ENCODE data around the gene CABCOCO1. TPM values are rescaled to one million over a fixed set of nuclear protein-coding genes. Genes with fewer than 3 reads are reported as not detected.

Gene CABCOCO1
- total RNA-seq, 1 donor: 6.2 TPM

GRCh38 chr10:61664985-61665384 is 2.3 kb downstream of the CABCOCO1 start:
- no peak for DNase-seq (ENCODE audit: low read depth)

GRCh38 chr10:61669161-61669725 is 6.5 kb downstream of the CABCOCO1 start:
- peak; percentile 17 for DNase-seq (ENCODE audit: low read depth)
- TF ChIP-seq CTCF (IDR thresholded peaks at IDR 0.05; ENCODE audit: insufficient read depth, low read length): peak; percentile 11
- no peak overlapping the region for H3K4me3 ChIP-seq (ENCODE audit: low read depth, low read length)

More at GRCh38 chr10:61664985-61665384, 2.3 kb downstream of the CABCOCO1 start:
- TF ChIP-seq CTCF (IDR thresholded peaks at IDR 0.05; ENCODE audit: insufficient read depth, low read length): no peak
- H3K4me3 ChIP-seq (ENCODE audit: low read depth, low read length): no peak overlapping the region

GRCh38 chr10:61669849-61670248 is 7.1 kb downstream of the CABCOCO1 start:
- no peak for TF ChIP-seq CTCF (IDR thresholded peaks at IDR 0.05; ENCODE audit: insufficient read depth, low read length)
- no peak for DNase-seq (ENCODE audit: low read depth)
- no peak overlapping the region for H3K4me3 ChIP-seq (ENCODE audit: low read depth, low read length)

GRCh38 chr10:61673360-61673759 is 10.6 kb downstream of the CABCOCO1 start:
- no peak for TF ChIP-seq CTCF (IDR thresholded peaks at IDR 0.05; ENCODE audit: insufficient read depth, low read length)
- no peak overlapping the region for H3K4me3 ChIP-seq (ENCODE audit: low read depth, low read length)
- no peak for DNase-seq (ENCODE audit: low read depth)

- no peak overlapping the region for H3K4me3 ChIP-seq (ENCODE audit: low read depth, low read length)
- no peak for DNase-seq (ENCODE audit: low read depth)
- TF ChIP-seq CTCF (IDR thresholded peaks at IDR 0.05; ENCODE audit: insufficient read depth, low read length): no peak
These were observed 19.6 kb downstream of the CABCOCO1 start for GRCh38 chr10:61682323-61682722.

- no peak overlapping the region for H3K4me3 ChIP-seq (ENCODE audit: low read depth, low read length)
- DNase-seq (ENCODE audit: low read depth): no peak
- no peak for TF ChIP-seq CTCF (IDR thresholded peaks at IDR 0.05; ENCODE audit: insufficient read depth, low read length)
These were observed 20.6 kb downstream of the CABCOCO1 start for GRCh38 chr10:61683319-61683718.
